Iris pigment epithelial cell (primary cell): ENCODE data around the gene PVALB.
A peak's percentile ranks its signal among the peaks of the same experiment; 100 is the strongest.

Source experiments
- DNase-seq: peaks from one replicate; pipeline ENCODE4 v3.0.0-alpha.2; 2011; ENCODE audit warnings: low read depth

PVALB gene, protein sequence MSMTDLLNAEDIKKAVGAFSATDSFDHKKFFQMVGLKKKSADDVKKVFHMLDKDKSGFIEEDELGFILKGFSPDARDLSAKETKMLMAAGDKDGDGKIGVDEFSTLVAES

DNA sequence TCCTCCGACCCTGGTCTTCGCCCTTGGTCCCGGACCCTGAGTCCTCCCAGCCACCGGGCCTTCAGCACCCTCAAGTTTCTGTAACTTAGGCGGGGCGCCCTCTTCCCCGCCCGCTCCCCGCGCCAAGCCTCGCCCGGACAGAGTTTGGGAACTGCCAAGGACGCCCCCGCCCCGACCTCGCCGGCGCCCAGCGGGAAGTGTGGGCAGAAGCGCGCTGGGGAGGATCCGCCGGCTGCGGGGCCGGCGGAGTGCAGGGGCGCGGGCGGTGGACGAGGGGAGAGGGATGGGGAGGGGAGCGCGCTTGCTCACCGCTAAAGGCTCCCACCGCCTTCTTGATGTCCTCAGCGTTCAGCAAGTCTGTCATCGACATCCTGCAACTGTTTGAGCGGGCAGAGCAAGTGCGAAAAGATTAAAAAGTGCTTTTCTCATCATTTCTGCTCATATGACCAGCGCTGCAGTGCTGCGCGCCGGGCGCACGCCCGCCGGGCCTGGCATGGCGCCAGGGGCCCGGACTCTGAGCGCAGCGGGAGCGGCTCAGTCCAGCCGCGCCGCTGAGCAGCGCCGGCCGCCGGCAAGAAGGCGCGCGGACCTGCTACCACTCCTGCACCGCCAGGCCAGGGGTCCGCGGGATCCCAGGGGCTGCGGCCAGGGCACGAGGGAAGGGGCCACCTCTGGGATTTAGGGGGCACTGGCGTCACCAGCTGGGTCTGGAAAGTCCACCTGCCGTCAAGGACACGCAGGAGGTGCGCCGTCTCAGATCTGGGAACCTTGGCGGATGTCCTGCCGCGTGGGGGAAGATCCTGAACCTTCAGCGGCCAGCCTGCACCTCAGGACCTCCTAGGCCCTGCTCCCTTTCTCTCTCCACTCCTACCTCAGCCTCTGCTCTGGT, at the start of gene PVALB:
TSS of gene PVALB (minus strand) at position 400 of the 889 bp plus-strand sequence. CDS start at position 370, 30 bp downstream.
- DNase-seq = peak; percentile 52

GRCh38 chr22:36865346-36865745, 48.5 kb upstream of the PVALB start:
- no peak for DNase-seq

GRCh38 chr22:36864454-36865215, 47.8 kb upstream of the PVALB start:
- DNase-seq = no peak

GRCh38 chr22:36863979-36864378, 47.1 kb upstream of the PVALB start:
- DNase-seq = no peak

DNA sequence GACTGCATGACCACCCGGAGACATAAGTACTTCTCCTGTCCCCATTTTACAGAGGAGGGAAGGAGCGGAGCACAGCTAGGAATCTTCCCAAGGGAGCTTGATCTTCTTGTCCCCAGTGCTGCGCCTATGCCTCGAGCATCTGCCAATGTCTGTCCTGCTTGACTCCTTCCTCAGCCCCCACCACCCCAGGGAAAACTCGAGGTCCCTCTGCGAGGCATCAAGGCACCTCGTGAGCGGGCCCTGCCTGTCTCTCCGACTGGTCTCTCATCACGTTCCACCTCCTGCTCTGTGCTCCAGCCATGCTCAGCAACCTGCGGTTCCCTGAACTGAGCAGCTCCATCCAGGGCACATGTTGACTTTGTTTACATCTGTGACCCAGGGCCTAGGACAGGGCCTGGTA, 46.4 kb upstream of the PVALB start:
- DNase-seq = no peak

DNA sequence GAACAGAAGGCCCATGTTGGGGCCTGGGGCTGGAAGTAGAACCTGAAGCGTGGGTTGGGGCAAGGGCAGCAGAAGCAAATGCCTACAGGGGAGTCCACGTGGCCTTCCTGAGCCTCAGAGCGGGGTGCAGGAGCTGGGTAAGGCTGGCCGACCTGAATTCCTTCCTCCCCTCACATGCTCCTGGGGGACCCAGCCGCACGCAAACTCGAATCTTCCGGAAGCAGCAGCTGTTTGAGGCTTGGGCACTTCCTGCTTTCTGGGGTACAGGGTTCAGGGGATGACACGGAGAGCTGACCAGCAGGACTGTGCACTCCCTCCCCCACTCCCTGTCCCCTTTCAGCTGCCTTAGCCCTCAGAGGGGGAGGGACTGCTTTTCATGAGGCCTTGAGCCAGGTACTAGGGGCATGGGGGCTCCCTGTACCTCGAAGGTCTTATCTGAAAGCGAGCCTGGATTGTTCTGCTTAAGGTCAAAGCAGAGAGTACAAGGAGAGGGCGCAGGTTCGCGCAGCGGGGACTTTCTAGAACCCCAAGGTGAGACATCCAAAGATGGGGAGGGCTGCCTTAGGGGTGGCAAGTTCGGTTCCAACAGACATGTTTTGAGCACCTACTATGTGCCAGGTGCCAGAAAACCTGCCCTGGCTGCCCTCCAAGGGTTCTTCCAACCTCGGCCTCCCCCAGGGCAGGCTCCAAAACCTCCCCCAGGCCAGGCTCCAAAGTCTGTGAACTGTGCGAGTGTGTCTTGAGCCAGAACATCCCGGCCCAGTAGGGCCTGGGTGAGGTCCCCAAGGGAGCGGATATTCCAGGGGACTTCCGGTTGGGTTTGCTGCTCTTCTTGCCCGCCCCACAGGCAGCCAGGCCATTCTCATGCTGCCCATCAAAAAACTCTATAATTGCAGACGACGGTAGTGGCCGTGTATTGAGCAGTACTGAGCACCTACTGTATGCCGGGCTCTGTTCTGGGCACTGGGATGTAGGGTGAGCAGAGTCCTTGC, 45.7 kb upstream of the PVALB start:
- no peak for DNase-seq

GRCh38 chr22:36860821-36861659, 44.2 kb upstream of the PVALB start, which contains the start of gene NCF4:
Gene NCF4 (plus strand): TSS chr22:36861006. CDS start chr22:36861172, 166 bp downstream.
- DNase-seq = no peak

GRCh38 chr22:36860438-36860820, 43.6 kb upstream of the PVALB start:
- no peak for DNase-seq

GRCh38 chr22:36860017-36860416, 43.2 kb upstream of the PVALB start:
- no peak for DNase-seq

- DNase-seq = no peak
These were observed 42.1 kb upstream of the PVALB start for GRCh38 chr22:36858966-36859365.

DNA sequence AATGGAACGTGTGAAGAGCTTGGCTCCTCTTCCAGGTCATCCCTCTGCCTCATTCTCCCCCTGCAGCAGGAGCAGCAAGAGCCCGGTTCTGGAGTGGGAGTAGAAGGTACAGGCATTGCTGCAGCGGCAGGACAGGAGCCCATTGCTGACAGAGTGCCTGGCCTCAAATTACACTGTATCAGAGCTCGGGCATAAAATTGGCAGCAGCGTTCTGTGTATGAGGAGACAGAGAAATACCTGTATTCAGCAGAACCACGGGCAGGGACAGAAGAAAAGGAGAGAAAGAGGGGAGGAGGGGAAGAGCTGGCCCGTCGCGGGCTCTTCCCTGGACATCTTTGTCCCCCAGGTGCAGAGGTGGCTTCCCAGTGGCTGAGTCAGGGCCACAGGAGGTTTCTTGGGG, 41.3 kb upstream of the PVALB start:
- no peak for DNase-seq

- DNase-seq = no peak
These were observed 39.9 kb upstream of the PVALB start for GRCh38 chr22:36856792-36857135.

GRCh38 chr22:36856121-36856791, 39.4 kb upstream of the PVALB start:
- peak; percentile 82 for DNase-seq

- DNase-seq = no peak
These were observed 38.6 kb upstream of the PVALB start for GRCh38 chr22:36855478-36855877.

DNA sequence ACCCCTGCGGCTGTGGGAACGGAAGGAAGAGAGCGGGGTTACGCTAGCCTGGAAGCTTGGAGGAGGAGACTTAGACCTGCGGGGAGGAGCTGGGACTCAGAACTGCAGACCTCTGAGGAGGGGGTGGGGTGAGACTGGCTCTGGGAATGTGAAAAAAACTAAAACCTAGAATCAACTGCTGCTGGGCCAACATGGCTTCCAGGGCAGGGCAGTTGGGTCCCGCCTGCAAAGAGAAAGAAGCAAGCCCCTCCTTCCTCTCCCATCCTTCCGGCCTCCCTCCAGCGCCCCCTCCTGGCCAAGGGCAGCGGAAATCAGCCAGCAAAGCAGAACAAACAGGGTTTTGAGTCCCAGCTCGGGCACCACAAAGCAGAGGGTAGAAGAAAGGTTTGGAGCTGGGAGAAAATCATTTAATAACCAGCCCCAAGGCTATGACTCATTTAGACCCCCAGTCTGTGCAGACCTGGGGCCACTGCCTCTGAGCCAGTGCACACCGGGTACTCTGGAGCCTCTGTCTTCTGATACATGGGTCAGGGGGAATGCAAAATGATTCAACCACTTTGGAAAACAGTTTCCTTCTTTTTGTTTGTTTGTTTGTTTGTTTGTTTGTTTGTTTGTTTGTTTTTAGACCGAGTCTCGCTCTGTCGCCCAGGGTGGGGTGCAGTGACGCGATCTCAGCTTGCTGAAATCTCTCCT, 36.7 kb upstream of the PVALB start:
- peak; percentile 71 for DNase-seq

DNA sequence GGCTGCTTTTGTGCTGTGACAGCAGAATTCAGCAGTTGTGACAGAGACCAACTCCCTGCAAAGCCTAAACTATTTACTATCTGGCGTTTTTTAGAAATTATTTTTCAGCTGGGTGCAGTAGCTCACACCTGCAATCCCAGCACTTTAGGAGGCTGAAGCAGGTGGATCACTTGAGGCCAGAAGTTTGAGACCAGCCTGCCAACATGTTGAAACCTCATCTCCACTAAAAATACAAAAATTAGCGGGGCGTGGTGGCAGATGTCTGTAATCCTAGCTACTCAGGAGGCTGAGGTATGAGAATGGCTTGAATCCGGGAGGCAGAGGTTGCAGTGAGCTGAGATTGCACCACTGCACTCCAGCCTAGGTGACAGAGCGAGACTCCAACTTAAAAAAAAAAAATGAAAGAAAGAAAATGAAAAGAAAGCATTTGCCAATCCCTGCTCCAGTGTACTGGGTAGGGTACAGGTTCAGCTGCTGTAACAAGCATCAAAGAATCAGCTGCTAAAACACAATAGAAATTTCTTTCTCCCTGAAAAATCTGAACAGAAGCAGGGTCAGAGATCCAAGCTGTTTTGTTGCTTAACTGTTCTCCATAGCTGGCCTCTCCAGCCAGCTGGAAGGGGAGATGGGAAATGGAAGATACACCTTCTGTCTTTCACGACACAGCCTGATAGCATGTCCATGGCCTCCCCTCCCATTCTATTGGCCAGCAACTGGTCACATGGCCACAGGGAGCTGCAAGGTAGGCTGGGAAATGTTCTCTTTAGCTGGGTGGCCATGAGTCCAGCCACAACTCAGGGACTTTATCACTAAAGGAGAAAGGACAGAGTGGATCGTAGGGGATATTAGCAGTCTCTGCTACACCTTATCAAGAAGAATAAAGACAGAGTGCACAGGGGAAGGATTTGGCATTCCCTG, 35.5 kb upstream of the PVALB start:
- no peak for DNase-seq

DNA sequence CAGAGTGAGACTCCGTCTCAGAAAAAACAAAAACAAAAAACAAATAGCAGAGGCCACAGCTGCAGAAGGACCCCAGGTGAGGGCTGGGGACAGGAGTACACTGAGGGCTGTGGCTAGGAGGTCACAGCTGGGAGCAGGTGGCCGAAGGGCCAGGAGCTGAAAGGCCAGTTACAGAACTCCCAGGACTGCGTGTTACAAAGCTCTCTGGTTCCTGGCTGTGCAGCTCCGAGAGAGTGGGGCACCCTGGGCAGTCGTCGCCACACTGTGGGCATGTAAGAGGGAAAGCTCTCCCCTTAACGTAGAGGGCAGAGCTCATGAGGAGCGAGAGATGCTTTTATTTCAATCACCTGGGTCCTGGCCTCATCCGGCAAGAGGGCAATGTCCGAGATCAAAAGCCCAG, 33.8 kb upstream of the PVALB start:
- DNase-seq = no peak

DNA sequence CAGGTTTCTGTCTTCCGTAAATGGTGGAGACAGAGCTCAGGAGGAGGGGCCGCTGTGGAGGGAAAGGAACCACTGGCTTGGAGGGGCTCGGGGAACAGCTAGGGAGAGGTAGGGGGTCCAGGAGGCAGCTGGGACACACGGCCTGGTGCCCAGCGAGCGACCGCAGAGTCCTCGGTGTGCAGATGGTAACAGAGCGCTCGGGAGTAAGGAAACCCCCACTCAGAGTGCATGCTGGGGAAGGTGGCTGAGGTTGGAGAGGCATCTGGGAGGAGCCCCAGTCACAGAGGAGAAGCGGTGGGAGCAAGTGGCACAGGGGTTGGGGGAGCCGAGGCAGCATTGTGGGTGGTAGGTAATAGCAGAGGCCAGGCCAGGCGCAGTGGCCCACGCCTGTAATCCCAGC, 33.2 kb upstream of the PVALB start:
- DNase-seq = no peak

GRCh38 chr22:36846949-36847348, 30.1 kb upstream of the PVALB start:
- no peak for DNase-seq
